NCI-H526 (cell line): Measurements from ENCODE around the gene NSDHL.
A peak's percentile ranks its signal among the peaks of the same experiment; 100 is the strongest.
"Not testable (repeated sequence)": the region's sequence is repeated elsewhere in the genome, so short reads cannot be mapped to it uniquely, and the experiment has no call there.

Source experiments
- DNase-seq, 2 experiments: peaks; one replicate each; lab custom pipeline; 2025; lab: John Stamatoyannopoulos, UW

Gene NSDHL

GRCh38 chrX:152895121-152895520 is 64.3 kb downstream of the NSDHL start:
- no peak for DNase-seq

DNA sequence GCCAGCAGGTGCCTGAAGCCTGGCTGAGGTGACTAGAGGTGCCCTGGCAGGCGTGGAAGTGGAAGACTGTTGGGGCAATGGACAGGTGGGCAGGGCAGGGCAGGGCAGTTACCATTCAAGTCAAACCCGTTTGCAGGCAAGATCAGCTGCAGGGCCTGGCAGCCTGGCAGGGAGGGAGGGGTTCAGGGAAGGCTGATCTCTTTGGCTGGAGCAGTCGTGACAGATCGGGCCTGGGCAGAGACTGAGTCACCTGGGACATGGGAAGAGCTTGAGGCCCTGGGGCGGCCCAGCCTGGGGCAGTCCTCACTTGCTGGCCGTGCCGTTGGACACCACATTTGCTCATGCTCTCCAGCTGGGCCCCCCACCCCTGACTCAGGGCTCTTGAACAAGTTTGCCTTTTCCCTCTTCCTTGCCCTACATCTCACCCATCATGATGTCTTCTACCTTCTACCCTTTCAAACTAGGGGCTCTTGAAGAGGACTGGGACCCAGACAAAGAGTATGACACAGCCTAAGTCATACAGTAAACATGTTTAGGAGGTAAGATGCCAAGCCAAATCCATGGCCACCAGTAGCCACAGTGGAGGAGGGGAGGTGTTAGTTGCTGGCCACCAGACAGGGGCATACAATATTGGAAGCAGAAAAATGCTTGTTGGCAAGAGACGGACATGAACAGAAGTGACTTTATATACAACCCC is 65.0 kb downstream of the NSDHL start:
- DNase-seq, result no peak

GRCh38 chrX:152896450-152896849 is 65.6 kb downstream of the NSDHL start:
- no peak for DNase-seq

DNA sequence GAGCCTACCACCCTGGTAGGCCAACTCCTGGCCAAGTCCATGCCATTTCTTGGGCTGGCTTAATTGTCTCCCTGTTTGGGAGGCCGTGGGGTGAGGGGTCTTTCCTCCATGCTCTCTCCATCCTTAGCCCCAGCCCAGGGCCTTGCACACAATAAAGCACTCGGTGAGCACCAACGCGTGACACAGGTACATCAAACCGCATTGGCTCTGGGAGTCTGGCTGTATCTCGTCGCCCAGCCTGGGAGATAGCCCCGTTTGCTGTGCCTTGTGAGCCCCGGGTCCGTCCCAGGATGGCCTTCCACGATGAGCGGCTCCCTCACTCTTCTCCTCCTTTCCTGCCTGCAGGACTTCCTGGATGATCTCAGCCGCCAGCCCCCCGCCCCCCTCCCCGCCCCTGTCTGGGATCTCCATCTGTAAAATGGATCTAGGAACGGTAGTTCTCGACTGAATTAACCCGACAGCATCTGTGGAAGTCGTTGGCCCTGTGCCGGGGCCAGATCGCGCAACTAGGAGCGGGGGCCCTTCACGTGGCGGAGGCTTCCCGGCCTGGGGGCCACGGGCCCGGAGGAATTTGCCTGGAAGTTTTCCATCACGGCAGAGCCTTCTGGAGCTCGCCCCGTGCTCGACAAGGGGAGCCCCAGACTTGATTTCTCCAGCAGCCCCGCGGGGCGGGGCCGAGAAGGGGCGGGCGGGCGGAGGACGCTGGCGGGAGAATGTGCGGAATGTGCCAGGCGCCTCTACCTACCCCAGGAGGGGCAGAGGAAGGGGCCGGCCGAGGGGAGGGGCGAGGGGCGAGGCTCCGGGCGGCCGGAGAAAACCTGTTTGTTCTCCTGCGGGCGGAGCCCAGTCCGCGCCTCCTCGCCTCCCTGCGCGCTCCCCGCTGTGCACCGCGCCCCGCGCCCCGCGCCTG is 66.6 kb downstream of the NSDHL start, which contains the start of gene ZNF185:
TSS of gene ZNF185 (plus strand) at position 846 of the 910 bp plus-strand sequence. CDS start 16,423 bp downstream, outside the sequence.
- DNase-seq, result peak in 1 of 2 experiments; percentile 72

- no peak for DNase-seq
Observed at GRCh38 chrX:152898442-152898841, 67.6 kb downstream of the NSDHL start.

DNA sequence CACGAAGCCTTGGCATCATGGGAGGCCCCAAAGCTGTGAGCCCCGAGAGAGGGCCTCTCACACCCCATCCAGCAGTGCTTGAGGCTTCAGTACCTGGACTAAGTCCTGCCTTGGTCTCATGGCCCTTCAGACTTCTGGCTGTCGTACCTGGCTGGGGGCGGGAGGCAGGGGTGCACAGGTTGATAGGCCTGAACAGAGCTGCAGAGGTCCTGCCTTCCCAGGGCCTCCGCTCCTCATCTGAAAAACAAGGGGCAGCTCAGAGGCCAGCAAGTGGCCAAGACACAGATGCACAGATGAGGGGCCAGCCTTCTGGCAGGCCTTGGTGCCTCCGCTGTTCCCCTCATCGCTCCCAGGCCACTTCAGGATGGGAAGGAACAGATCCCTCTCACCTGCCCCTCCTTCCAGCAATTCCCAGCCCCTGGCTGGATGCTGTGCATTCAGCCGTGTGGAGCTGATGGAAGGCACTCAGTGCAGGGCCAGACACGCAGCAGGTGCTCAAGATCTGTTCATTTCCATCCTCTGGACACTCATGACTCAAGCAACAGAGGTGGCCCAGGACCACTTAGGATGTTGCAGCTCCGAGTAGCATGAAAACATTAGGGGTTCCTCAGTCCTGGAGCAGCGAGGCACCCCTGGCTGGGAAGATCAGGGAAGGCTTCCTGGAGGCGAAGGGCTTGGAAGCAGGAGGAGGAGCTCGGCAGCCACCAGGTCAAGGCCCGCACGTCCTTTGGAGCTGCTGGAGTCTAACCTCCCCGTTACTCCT is 68.4 kb downstream of the NSDHL start:
- DNase-seq, result no peak

DNA sequence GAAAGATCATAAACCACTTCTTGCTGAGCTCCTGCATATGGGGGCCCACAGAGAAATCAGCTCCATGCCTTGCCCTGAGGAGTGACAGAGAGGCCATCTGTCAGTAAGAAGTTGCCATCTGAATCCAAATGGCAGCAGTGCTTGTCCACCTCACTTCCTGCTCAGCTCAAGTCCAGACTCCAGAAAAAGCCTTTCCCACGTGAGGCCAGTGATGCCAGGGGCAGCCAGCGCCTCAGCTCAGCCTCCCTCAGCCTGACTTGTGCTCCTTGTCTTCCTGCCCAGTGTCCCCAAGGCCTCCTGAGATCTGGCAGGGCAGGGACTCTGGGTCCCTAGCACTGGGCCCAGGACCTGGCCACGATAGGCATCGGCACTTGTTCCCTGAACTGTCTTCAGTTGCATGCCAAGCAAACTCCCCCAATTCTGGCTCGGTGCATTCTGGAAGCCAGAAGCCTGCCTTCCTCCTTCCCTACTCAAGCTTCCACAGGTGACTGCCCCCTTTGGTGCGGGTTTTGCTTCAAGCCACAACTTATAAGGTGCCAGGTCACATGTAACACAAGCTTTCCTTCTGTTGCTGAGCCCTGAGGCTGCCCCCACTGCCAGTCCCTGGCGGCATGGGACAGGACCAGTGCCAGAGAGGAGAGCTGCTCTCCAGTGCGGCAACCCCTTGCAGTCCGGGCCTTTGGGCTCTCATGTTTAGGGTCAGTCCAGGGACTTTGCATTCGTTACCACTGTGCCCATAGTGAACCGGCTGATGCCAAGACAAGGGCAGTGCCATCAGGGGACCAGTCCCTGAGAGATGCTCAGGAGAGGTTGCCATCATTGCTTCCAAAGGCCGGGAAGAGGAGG is 69.2 kb downstream of the NSDHL start:
- no peak for DNase-seq

- no peak for DNase-seq
Observed at GRCh38 chrX:152900937-152901445, 70.1 kb downstream of the NSDHL start.

DNA sequence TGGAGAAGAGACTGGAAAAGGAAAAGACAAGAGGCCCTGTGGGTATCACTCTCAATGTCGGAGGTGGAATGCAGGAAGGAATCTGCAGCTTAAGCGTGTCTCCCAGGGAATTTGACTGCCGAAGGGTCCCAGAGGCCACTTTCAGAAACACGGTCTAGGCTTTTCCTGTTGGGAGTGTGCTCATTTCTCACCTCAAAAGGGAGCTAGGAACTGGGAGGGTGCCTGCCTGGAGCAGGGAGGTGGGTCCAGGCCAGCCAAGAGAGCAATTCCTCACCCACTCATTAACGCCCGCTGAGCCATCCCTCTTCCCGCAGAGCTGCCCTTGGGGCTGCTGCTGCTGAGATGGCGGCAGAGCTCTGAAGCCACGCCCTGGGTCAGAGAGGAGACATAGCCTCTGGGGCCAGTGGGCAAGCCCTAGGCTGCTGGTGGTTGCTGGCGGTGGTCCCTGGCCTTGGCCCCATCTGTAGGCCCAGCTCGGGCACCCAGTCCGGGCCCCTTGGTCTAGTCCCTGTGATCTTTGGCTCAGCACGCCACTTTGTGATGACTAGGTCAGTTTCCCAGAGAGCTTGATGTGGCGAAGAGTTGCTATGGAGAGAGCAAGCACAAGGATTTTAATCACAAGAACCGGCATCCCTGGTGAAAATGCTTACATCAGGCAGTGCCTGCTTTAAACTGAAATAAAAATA is 71.1 kb downstream of the NSDHL start:
- DNase-seq, result no peak

DNA sequence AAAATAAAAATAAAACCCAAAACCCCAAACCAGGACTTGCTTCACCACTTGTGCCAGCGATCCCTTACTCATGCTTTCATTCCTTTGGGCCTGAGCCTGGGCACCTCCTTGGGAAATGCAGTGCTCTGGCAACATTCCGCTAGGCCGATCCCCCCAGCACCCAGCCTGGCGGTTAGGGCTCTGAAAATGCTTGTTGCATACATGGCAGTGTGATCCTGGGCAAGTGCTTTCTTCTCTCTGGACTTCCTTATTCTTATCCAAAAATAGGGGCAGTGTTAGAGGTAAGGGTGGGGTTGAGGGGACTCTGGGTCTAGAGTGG is 71.6 kb downstream of the NSDHL start:
- no peak for DNase-seq

GRCh38 chrX:152903589-152903988 is 72.7 kb downstream of the NSDHL start:
- DNase-seq, result no peak

- peak in 1 of 2 experiments; percentile 52 for DNase-seq
Observed at GRCh38 chrX:152904151-152905080, 73.6 kb downstream of the NSDHL start.

GRCh38 chrX:152905081-152905420 is 74.2 kb downstream of the NSDHL start:
- DNase-seq, result no peak

DNA sequence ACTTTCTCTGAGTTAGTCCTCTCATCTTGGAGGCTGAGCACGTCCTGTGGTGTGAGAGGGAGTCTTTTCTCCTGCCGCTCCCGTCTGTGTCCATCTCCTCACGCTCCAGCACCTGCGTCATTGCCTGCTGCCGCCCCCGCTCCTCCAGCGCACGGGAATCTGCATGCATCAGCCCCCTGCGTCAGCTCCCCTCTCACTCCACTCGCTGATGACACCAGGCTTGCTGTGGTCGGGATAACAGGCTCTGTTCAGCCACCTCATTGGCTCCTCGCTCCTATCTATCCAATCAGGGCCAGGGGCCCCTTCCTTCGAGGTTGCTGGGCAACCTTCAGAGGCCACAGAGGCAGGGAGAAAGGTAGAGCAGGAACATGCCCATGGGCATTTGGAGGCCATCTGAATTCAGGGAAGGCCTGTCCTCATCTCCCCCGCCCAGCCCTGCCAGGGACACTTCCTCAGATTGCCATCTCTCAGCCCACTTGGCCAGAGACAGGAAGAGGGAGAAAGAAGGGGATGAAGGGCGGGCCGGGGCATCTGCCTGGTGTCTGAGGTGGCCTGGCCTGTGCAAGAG is 76.3 kb downstream of the NSDHL start:
- DNase-seq, result peak; percentile 10 to 64

DNA sequence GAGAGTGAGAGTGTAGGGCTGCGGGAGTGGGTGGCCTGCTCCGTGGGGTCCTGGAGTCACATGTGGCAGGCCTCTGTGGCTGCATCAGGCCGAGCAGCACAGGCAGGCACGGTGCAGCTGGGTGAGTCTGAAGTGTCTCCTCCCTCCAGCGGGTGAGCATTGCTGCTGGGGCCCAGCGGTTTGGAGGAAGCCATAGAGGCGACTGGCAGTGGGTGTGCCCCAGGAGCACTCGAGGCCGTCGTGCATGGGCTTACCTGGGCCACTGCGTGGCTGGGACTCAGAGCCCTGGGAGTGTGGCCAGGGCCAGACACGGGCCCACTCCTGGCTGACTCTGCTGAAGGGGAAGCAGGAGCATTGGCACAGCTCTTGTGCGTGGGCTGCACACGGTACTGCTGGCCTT is 77.6 kb downstream of the NSDHL start:
- no peak for DNase-seq

GRCh38 chrX:152910018-152910417 is 79.2 kb downstream of the NSDHL start:
- not testable (repeated sequence) for DNase-seq

DNA sequence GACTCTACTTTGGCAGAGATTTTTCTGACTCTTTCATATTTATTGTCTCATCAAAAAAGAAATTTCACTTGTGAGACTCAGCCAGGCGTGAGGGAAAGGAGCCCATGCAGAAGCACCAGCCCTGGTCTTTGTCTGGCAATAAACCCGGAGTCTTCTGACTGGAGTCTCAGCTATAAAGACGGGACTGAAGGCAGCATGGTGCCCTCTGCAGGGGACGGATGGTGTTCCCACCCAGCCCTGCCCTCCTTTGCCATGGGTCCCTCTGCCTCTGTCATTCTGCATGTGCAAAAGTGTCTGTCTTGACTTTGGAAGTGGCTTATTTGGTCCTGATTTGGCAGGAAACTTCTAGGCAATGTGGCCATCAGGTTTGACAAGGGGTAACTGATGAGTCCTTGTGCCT is 81.2 kb downstream of the NSDHL start:
- DNase-seq, result no peak

- DNase-seq, result no peak
Observed at GRCh38 chrX:152912641-152913040, 81.8 kb downstream of the NSDHL start.

DNA sequence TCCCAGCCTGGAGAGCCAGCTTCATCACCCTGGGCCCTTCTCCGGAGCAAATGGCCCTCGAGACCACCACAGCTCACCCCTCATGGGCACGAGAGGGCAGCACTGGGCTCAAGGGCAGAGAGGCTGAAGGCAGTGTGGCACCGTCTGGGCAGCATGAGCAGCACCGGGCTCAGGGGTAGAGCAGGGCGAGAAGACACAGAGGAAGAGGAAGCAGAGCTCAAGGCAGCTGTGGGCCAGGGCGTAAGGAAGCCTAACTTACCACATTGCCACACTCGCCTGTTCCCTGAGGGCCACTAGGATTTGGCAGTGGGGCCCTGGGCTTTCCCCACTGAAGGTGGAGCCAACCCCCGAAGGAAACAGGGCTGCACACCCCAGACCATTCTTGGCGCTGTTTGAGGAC is 82.5 kb downstream of the NSDHL start:
- no peak for DNase-seq
